Measurements from ENCODE around the gene PHACTR2. TPM values are rescaled to one million over a fixed set of nuclear protein-coding genes. Genes with fewer than 3 reads are reported as not detected.

Gene PHACTR2
- polyA plus RNA-seq, 1 experiment: 38.0 TPM

DNA sequence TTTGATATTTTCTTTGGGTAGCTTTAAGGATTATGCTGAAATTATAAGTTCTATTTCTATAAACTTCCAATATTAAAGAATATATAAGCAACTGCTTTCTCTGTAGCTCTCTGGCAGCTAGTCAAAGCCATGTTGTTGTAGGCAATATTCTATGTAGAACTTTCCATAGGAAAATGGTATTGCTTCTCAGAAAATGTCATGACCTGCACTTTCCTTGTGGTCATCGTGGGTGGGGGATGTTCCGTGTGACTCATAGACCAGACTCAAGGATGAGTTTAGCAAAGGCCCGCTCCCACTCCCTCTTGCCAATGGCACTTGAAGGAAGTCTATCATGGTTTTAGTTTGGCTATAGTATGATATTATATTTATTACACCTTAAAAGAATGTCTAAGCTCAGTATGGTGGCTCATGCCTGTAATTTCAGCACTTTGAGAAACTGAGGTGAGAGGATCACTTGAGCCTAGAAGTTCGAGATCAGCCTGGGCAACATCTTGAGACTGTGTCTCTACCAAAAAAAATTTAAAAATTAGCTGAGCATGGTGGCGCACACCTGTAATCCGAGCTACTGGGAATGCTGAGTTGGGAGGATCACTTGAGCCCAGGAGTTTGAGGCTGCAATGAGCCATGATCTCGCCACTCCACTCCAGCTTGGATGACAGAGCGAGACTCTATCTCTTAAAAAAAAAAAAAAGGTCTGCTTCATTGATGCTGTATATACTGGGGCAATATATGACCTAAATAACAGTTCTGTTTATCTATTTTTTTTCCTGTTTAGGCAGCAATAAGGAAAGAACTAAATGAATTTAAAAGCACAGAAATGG is 128.7 kb downstream of the PHACTR2 start:
- Histone ChIP-seq H3K9me3 (ENCODE audit: control insufficient read depth, insufficient read depth, low read length) (no peaks in the 10 kb centered on the region), H3K27ac (ENCODE audit: low read depth, low read length) (no peak overlapping the region), H3K4me3 (ENCODE audit: low read depth, low read length) (no peak overlapping the region), H3K27me3 (ENCODE audit: control insufficient read depth, insufficient read depth, low read length) (no peaks in the 10 kb centered on the region)
- POLR2A ChIA-PET: interaction anchor here (1.2 kb wide), 1 partner anchor 36 kb away, joined by 8 read pairs; the partner anchor contains the start of gene LTV1
- TF ChIP-seq, protein P1, sequence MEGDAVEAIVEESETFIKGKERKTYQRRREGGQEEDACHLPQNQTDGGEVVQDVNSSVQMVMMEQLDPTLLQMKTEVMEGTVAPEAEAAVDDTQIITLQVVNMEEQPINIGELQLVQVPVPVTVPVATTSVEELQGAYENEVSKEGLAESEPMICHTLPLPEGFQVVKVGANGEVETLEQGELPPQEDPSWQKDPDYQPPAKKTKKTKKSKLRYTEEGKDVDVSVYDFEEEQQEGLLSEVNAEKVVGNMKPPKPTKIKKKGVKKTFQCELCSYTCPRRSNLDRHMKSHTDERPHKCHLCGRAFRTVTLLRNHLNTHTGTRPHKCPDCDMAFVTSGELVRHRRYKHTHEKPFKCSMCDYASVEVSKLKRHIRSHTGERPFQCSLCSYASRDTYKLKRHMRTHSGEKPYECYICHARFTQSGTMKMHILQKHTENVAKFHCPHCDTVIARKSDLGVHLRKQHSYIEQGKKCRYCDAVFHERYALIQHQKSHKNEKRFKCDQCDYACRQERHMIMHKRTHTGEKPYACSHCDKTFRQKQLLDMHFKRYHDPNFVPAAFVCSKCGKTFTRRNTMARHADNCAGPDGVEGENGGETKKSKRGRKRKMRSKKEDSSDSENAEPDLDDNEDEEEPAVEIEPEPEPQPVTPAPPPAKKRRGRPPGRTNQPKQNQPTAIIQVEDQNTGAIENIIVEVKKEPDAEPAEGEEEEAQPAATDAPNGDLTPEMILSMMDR (IDR thresholded peaks at IDR 0.05; ENCODE audit: low read depth, low read length): no peak
- CTCF ChIA-PET: interaction anchor here (2.1 kb wide), 1 partner anchor 231 kb away, joined by 13 read pairs; no protein-coding TSS in a partner anchor
- peak; percentile 23 for DNase-seq (ENCODE audit: low read depth, low spot score)

DNA sequence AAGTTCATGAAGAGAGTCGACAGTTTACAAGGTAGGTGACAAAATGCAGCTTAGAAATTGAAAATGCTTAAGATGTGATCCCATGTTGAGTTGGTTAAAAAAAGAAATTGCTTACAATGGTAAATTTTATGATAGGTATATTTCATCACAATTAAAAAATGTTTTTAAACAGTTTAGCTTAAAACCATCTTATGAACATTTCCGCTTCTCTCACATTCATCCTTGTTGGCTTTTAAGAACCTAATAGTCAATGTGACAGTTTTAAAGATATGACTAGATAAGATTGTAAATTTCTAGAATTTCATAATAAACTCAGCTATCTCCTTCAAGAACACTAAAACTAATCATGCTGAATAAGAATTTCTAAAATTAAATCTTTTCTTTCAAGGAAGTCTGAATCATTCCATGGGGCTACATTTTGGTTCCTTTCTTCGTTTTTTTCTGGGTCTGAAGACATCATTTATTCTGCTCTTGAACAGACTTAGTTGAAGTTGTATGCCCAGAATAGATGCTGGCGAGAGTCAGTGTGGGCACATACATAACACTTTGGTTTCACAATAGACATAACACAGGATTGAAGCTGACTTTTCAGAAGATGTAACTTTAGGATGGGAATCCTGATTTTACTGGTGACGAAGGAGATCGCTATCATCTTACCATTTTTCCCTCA is 129.5 kb downstream of the PHACTR2 start:
- Histone ChIP-seq H3K9me3 (ENCODE audit: control insufficient read depth, insufficient read depth, low read length) (no peaks in the 10 kb centered on the region), H3K27me3 (ENCODE audit: control insufficient read depth, insufficient read depth, low read length) (no peaks in the 10 kb centered on the region), H3K4me3 (ENCODE audit: low read depth, low read length) (no peak overlapping the region), H3K27ac (ENCODE audit: low read depth, low read length) (no peak overlapping the region)
- TF ChIP-seq, protein P1 (IDR thresholded peaks at IDR 0.05; ENCODE audit: low read depth, low read length): no peak
- DNase-seq (ENCODE audit: low read depth, low spot score): no peak
- CTCF ChIA-PET: interaction anchor here (2.1 kb wide), 1 partner anchor 232 kb away, joined by 13 read pairs; no protein-coding TSS in a partner anchor
- POLR2A ChIA-PET: no interaction called here

DNA sequence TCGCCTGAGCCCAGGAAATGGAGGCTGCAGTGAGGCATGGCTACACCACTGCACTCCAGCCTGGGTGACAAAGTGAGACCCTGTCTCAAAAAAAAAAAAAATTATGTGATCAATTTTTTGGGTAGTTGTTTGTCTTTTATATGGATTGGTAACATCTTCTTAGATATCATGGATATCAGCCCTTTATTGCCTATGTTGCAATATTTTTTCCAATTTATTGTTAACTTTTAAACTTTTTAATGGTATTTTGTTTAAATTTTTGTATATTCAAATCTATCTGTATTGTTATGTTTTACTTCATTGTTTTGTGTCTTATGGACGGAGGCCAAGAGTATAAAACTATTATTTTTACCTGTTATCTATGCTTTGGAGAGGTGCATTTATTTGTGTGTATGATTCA is 133.0 kb downstream of the PHACTR2 start:
- CTCF ChIA-PET: no interaction called here
- Histone ChIP-seq H3K4me3 (ENCODE audit: low read depth, low read length) (no peak overlapping the region), H3K9me3 (ENCODE audit: control insufficient read depth, insufficient read depth, low read length) (no peaks in the 10 kb centered on the region), H3K27me3 (ENCODE audit: control insufficient read depth, insufficient read depth, low read length) (no peaks in the 10 kb centered on the region), H3K27ac (ENCODE audit: low read depth, low read length) (no peak overlapping the region)
- POLR2A ChIA-PET: no interaction called here
- DNase-seq (ENCODE audit: low read depth, low spot score): no peak
- TF ChIP-seq, protein P1 (IDR thresholded peaks at IDR 0.05; ENCODE audit: low read depth, low read length): no peak

DNA sequence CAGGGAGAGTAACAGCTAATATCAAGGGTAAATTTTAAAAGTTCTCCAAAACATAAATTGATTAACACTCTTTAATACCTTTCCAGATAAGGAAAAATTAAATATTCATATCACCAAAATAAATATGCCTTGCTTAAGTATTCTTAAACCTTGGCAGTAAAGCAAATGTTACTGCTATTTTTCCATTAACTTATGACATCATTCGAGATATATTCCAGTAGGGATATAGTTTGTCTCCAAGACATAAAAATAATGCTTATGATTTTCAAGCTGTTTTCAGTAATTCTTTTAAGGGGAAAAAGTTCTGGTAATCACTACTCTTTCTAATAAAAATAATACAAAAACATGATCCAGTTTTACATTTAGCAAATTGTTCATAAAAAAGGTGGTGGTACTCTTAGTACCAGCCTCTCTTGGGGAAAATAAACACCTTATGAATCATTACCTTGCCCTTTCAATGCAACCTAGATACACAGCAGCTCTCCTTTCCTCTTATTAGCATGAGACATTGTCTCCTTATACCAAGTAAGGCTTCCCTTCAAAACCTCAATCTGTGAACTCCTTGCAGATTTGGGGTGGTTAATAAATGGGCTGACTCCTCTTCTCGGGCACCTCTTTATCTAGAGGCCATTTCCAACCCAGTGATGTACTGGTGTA is 133.9 kb downstream of the PHACTR2 start:
- Histone ChIP-seq H3K4me3 (ENCODE audit: low read depth, low read length) (no peak overlapping the region), H3K27ac (ENCODE audit: low read depth, low read length) (no peak overlapping the region), H3K9me3 (ENCODE audit: control insufficient read depth, insufficient read depth, low read length) (no peaks in the 10 kb centered on the region), H3K27me3 (ENCODE audit: control insufficient read depth, insufficient read depth, low read length) (no peaks in the 10 kb centered on the region)
- no peak for DNase-seq (ENCODE audit: low read depth, low spot score)
- POLR2A ChIA-PET: no interaction called here
- TF ChIP-seq, protein P1 (IDR thresholded peaks at IDR 0.05; ENCODE audit: low read depth, low read length): no peak
- CTCF ChIA-PET: no interaction called here

Measured in AG04450 (cell line).